DOHH2 (cell line): Measurements from ENCODE around the gene TARM1.

Experiments
- H3F3A ChIP-seq: fragments of 200-600 bp; sonication (generic), shearing (Covaris generic); 2 replicates; pipeline ENCODE4 v1.6.0; 2016; ENCODE audit warnings: antibody characterized with exemption, mild to moderate bottlenecking; ENCODE audit not compliant: control insufficient read depth, insufficient read depth
- H3K27ac ChIP-seq: fragments of 200-600 bp; sonication (generic); 2 replicates; pipeline ENCODE4 v1.5.1; 2014; ENCODE audit warnings: low read depth, mild to moderate bottlenecking, low read length, moderate library complexity
- H3K27me3 ChIP-seq: fragments of 200-600 bp; sonication (generic); 2 replicates; pipeline ENCODE4 v1.6.1; 2014; ENCODE audit warnings: mild to moderate bottlenecking, low read length, mixed read lengths; ENCODE audit not compliant: control insufficient read depth
- H3K36me3 ChIP-seq: fragments of 200-600 bp; sonication (generic); 2 replicates; pipeline ENCODE4 v1.6.1; 2014; ENCODE audit warnings: mild to moderate bottlenecking, low read length, moderate library complexity, mixed read lengths; ENCODE audit not compliant: control insufficient read depth
- H3K4me1 ChIP-seq: fragments of 200-600 bp; sonication (generic); 2 replicates; pipeline ENCODE4 v1.6.1; 2014; ENCODE audit warnings: mild to moderate bottlenecking, low read length, mixed read lengths; ENCODE audit not compliant: control insufficient read depth
- H3K4me2 ChIP-seq: fragments of 200-600 bp; sonication (generic); 2 replicates; pipeline ENCODE4 v1.6.0; 2014; ENCODE audit warnings: mild to moderate bottlenecking, low read length, moderate library complexity
- H3K4me3 ChIP-seq: fragments of 200-600 bp; sonication (generic); 2 replicates; pipeline ENCODE4 v1.5.1; 2014; ENCODE audit warnings: mild to moderate bottlenecking, low read length, mixed read lengths
- H3K79me2 ChIP-seq: fragments of 200-600 bp; sonication (generic); 2 replicates; pipeline ENCODE4 v1.6.1; 2014; ENCODE audit warnings: mild to moderate bottlenecking, low read length, mixed read lengths; ENCODE audit not compliant: control insufficient read depth
- H3K9me2 ChIP-seq: fragments of 200-600 bp; sonication (generic); replicated peaks from 2 replicates; pipeline ENCODE4 v1.6.1; 2014; ENCODE audit warnings: mild to moderate bottlenecking, low read length, mixed read lengths; ENCODE audit not compliant: control insufficient read depth
- H3K9me3 ChIP-seq: fragments of 200-600 bp; sonication (generic); 2 replicates; pipeline ENCODE4 v1.6.1; 2014; ENCODE audit warnings: antibody characterized with exemption, low read length, mixed read lengths; ENCODE audit not compliant: control insufficient read depth, insufficient read depth
- H4K20me1 ChIP-seq: fragments of 200-600 bp; sonication (generic); 2 replicates; pipeline ENCODE4 v1.6.0; 2014; ENCODE audit warnings: low read depth, mild to moderate bottlenecking, antibody characterized with exemption, low read length, moderate library complexity; ENCODE audit not compliant: control insufficient read depth, insufficient read depth
- EZH2phosphoT487 ChIP-seq: fragments of 200-600 bp; sonication (generic); IDR thresholded peaks from 2 replicates; pipeline ENCODE4 v1.6.1; 2017; ENCODE audit warnings: borderline replicate concordance, mild to moderate bottlenecking, antibody characterized with exemption, low read length, moderate library complexity, mixed read lengths
- TF ChIP-seq, protein P1 (sequence below): fragments of 200-600 bp; sonication (generic); IDR thresholded peaks from one replicate; pipeline ENCODE4 v1.5.1; 2014; ENCODE audit warnings: antibody characterized with exemption, mild to moderate bottlenecking, low read depth, low read length; ENCODE audit not compliant: poor library complexity, severe bottlenecking

The TARM1 gene

GRCh38 chr19:54128441-54128725 lies 47.2 kb upstream of the TARM1 start:
- H4K20me1 ChIP-seq = 0 out of 2 replicates have a peak, but pooled peaks cover 3% of the 10 kb centered on the region
- H3K4me3 ChIP-seq = no peak overlapping the region
- H3F3A ChIP-seq = no peaks in the 10 kb centered on the region
- no peaks in the 10 kb centered on the region for H3K4me1 ChIP-seq
- no peaks in the 10 kb centered on the region for H3K9me3 ChIP-seq
- H3K9me2 ChIP-seq = no peaks in the 10 kb centered on the region
- H3K79me2 ChIP-seq = no peaks in the 10 kb centered on the region
- TF ChIP-seq, protein P1, sequence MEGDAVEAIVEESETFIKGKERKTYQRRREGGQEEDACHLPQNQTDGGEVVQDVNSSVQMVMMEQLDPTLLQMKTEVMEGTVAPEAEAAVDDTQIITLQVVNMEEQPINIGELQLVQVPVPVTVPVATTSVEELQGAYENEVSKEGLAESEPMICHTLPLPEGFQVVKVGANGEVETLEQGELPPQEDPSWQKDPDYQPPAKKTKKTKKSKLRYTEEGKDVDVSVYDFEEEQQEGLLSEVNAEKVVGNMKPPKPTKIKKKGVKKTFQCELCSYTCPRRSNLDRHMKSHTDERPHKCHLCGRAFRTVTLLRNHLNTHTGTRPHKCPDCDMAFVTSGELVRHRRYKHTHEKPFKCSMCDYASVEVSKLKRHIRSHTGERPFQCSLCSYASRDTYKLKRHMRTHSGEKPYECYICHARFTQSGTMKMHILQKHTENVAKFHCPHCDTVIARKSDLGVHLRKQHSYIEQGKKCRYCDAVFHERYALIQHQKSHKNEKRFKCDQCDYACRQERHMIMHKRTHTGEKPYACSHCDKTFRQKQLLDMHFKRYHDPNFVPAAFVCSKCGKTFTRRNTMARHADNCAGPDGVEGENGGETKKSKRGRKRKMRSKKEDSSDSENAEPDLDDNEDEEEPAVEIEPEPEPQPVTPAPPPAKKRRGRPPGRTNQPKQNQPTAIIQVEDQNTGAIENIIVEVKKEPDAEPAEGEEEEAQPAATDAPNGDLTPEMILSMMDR = no peak
- no peak for TF ChIP-seq EZH2phosphoT487
- H3K27ac ChIP-seq = no peak overlapping the region
- peaks cover 62% of the 10 kb centered on the region for H3K36me3 ChIP-seq
- H3K4me2 ChIP-seq = no peak overlapping the region
- no peaks in the 10 kb centered on the region for H3K27me3 ChIP-seq

DNA sequence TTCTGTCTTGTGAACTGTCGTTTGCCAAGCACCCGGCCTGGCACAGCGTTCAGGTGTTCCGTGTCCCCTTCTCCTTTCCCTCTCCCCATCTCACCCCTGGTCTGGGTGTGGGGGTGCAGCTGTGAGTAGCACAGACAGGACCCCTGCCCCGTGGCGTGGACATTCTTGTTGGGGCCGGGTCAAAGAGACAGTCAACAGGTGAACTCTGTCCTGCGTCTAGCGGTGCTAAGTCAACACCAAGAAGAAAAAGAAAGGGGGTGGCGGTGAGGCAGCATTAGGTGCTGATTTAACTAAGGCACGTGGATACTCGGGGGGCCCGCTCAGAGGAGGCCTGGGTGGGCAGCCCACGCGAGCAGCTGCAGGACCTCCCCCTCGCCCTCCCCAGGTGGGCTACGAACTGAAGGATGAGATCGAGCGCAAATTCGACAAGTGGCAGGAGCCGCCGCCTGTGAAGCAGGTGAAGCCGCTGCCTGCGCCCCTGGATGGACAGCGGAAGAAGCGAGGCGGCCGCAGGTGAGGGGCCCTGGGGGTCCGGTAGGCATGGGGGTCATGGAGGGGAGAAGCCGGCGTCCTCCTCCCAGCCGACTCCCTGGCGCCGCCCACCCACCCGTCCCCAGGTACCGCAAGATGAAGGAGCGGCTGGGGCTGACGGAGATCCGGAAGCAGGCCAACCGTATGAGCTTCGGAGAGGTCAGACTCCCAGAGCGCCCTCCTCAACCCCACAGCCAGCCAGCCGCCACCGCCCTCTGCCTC lies 46.7 kb upstream of the TARM1 start:
- H3K27ac ChIP-seq = no peak overlapping the region
- H3K79me2 ChIP-seq = no peaks in the 10 kb centered on the region
- TF ChIP-seq, protein P1 = no peak
- no peak for TF ChIP-seq EZH2phosphoT487
- peaks cover 66% of the 10 kb centered on the region for H3K36me3 ChIP-seq
- H3K4me2 ChIP-seq = no peak overlapping the region
- no peaks in the 10 kb centered on the region for H3F3A ChIP-seq
- no peaks in the 10 kb centered on the region for H3K4me1 ChIP-seq
- H4K20me1 ChIP-seq = 0 out of 2 replicates have a peak, but pooled peaks cover 3% of the 10 kb centered on the region
- no peaks in the 10 kb centered on the region for H3K9me2 ChIP-seq
- no peaks in the 10 kb centered on the region for H3K27me3 ChIP-seq
- H3K4me3 ChIP-seq = no peak overlapping the region
- no peaks in the 10 kb centered on the region for H3K9me3 ChIP-seq

- H3F3A ChIP-seq = no peaks in the 10 kb centered on the region
- H3K27ac ChIP-seq = no peak overlapping the region
- H3K9me2 ChIP-seq = no peaks in the 10 kb centered on the region
- no peak overlapping the region for H3K4me2 ChIP-seq
- H3K27me3 ChIP-seq = no peaks in the 10 kb centered on the region
- no peaks in the 10 kb centered on the region for H3K9me3 ChIP-seq
- no peaks in the 10 kb centered on the region for H4K20me1 ChIP-seq
- no peaks in the 10 kb centered on the region for H3K79me2 ChIP-seq
- TF ChIP-seq, protein P1 = no peak
- no peak for TF ChIP-seq EZH2phosphoT487
- H3K4me1 ChIP-seq = no peaks in the 10 kb centered on the region
- H3K4me3 ChIP-seq = no peak overlapping the region
- peaks cover 71% of the 10 kb centered on the region for H3K36me3 ChIP-seq
Observed at GRCh38 chr19:54125713-54126112, 44.5 kb upstream of the TARM1 start.
